Ishikawa (cell line): ENCODE data around the gene PHF13.

ENCODE experiments used
- EP300 ChIP-seq: IDR thresholded peaks from 2 replicates; pipeline ENCODE4 v1.6.1; 2012; ENCODE audit warnings: borderline replicate concordance
- RAD21 ChIP-seq: IDR thresholded peaks from 2 replicates; pipeline ENCODE4 v1.6.1; 2012; ENCODE audit warnings: low read depth
- REST ChIP-seq: IDR thresholded peaks from 2 replicates; pipeline ENCODE4 v1.6.1; 2012; ENCODE audit warnings: low read depth, mild to moderate bottlenecking
- YY1 ChIP-seq: IDR thresholded peaks from 2 replicates; pipeline ENCODE4 v1.6.1; 2012; ENCODE audit warnings: low read depth

- TF ChIP-seq REST (no peak), EP300 (no peak), YY1 (no peak), RAD21 (no peak)
These were observed 35.0 kb downstream of the PHF13 start for GRCh38 chr1:6648556-6648955.
